K562 (cell line): ENCODE measurements around the gene VPS13C. TPM values are rescaled to one million over a fixed set of nuclear protein-coding genes. Genes with fewer than 3 reads are reported as not detected.

Experiments used
- ATAC-seq: fragments of 200-7000 bp; cut with Tn5 transposase; 3 replicates; pipeline ENCODE4 v1.9.1; 2020; ENCODE audit warnings: moderate library complexity
- BruUV-seq: library from RNA; stranded (reverse); fragments of 400-500 nt; replicated peaks from 2 replicates; lab custom pipeline; 2021; lab: Mats Ljungman, UMichigan
- CTCF ChIA-PET: fragments of 300-600 bp; formaldehyde crosslinking; extraction: SDS; loops from one replicate; lab custom pipeline; 2021; ENCODE audit warnings: low intra/inter-chr PET ratio; lab: Yijun Ruan, JAX
- POLR2A ChIA-PET: fragments of 300-600, 350-650 bp; sonication (Branson Sonifier 250); formaldehyde crosslinking; extraction: SDS; loops from one replicate; lab custom pipeline; 2021; ENCODE audit warnings: antibody characterized with exemption, inconsistent platforms; lab: Yijun Ruan, JAX
- DNase-seq, 4 experiments: peaks; one replicate each; pipeline versions ENCODE4 v3.0.0 to v3.0.0-alpha.2; 2011 to 2018; ENCODE audit warnings: low spot score in 3 of 4, mixed read lengths in 3 of 4; ENCODE audit errors: extremely low read depth in 1 of 4
- FAIRE-seq: peaks from 2 replicates; lab custom pipeline; 2011; peaks lifted over from hg19 to GRCh38; lab: Jason Lieb, UNC
- H2AFZ ChIP-seq: 2 replicates; pipeline ENCODE4 v1.6.0; 2011; ENCODE audit warnings: low read depth, low read length, control low read depth, inconsistent platforms
- H3K27ac ChIP-seq: fragments of 200-600 bp; 3 replicates; pipeline ENCODE4 v1.8.0; 2011; ENCODE audit warnings: low read depth, mild to moderate bottlenecking, control low read depth, inconsistent platforms, low read length, moderate library complexity, mixed read lengths; ENCODE audit errors: extremely low read depth
- H3K27me3 ChIP-seq, 2 experiments: fragments of 300-600 bp in 1 of 2; 2 replicates in 1 of 2; 3 replicates in 1 of 2; pipeline versions ENCODE4 v1.6.0 to v1.8.0; 2011; ENCODE audit warnings: inconsistent platforms in 2 of 2, low read length in 2 of 2, mild to moderate bottlenecking in 1 of 2, mixed read lengths in 1 of 2, moderate library complexity in 1 of 2; ENCODE audit not compliant: control insufficient read depth in 2 of 2, insufficient read depth in 2 of 2
- H3K36me3 ChIP-seq: fragments of 300-600 bp; 3 replicates; pipeline ENCODE4 v1.8.0; 2011; ENCODE audit warnings: mild to moderate bottlenecking, low read length, inconsistent platforms; ENCODE audit not compliant: control insufficient read depth, insufficient read depth
- H3K4me1 ChIP-seq, 2 experiments: fragments of 200-600 bp in 1 of 2; replicated peaks in 1 of 2; 2 replicates in 1 of 2; 3 replicates in 1 of 2; pipeline versions ENCODE4 v1.5.1 to v1.8.0; 2011; ENCODE audit warnings: inconsistent platforms in 2 of 2, low read length in 2 of 2, mild to moderate bottlenecking in 1 of 2, mixed read lengths in 1 of 2, moderate library complexity in 1 of 2; ENCODE audit not compliant: control insufficient read depth in 2 of 2, insufficient read depth in 2 of 2
- H3K4me2 ChIP-seq: 2 replicates; pipeline ENCODE4 v1.6.1; 2011; ENCODE audit warnings: low read length, control low read depth, inconsistent platforms, mixed read lengths; ENCODE audit not compliant: insufficient read depth
- H3K4me3 ChIP-seq: fragments of 200-600 bp; sonication (generic), shearing (Covaris generic); 2 replicates; pipeline ENCODE4 v1.5.1; 2016; ENCODE audit warnings: control low read depth, inconsistent platforms
- H3K79me2 ChIP-seq: fragments of 200-600 bp; 3 replicates; pipeline ENCODE4 v1.8.0; 2011; ENCODE audit warnings: low read length, inconsistent platforms; ENCODE audit not compliant: control insufficient read depth, insufficient read depth
- H3K9ac ChIP-seq, 2 experiments: 2 replicates each; pipeline versions ENCODE4 v1.6.0 to v1.6.1; 2011; ENCODE audit warnings: low read depth in 2 of 2, low read length in 2 of 2, control low read depth in 1 of 2, inconsistent platforms in 1 of 2, mild to moderate bottlenecking in 1 of 2, mixed read lengths in 1 of 2; ENCODE audit not compliant: insufficient read depth in 1 of 2
- H3K9me1 ChIP-seq: one replicate; pipeline ENCODE4 v1.6.0; 2011; ENCODE audit warnings: inconsistent platforms, mild to moderate bottlenecking, low read length, moderate library complexity; ENCODE audit not compliant: control insufficient read depth, insufficient read depth
- H3K9me3 ChIP-seq: replicated peaks from 2 replicates; pipeline ENCODE4 v1.5.1; 2011; ENCODE audit warnings: low read depth, low read length, inconsistent platforms; ENCODE audit not compliant: control insufficient read depth, insufficient read depth
- H4K20me1 ChIP-seq: replicated peaks from 2 replicates; pipeline ENCODE4 v1.6.1; 2011; ENCODE audit warnings: low read length, inconsistent platforms, mixed read lengths; ENCODE audit not compliant: control insufficient read depth, insufficient read depth
- HES1 ChIP-seq: fragments of 450-650 bp; IDR thresholded peaks from 2 replicates; pipeline ENCODE4 v1.6.1; 2016; ENCODE audit warnings: low read depth, mild to moderate bottlenecking, moderate library complexity
- HNRNPH1 ChIP-seq: fragments of 200-400 bp; formaldehyde crosslinking; optimal IDR thresholded peaks from 2 replicates; pipeline ENCODE3; 2017; ENCODE audit warnings: low read depth, mild to moderate bottlenecking, low read length, moderate library complexity
- KDM1A ChIP-seq, 2 experiments: fragments of 450-650 bp; IDR thresholded peaks; 2 replicates each; pipeline ENCODE4 v1.6.1; 2016; ENCODE audit warnings: mild to moderate bottlenecking in 2 of 2
- MYNN ChIP-seq, 2 experiments: sonication (generic); formaldehyde crosslinking in 1 of 2; IDR thresholded peaks; 2 replicates each; pipeline versions ENCODE4 v1.5.0 to v1.6.1; 2016 to 2020; ENCODE audit warnings: antibody characterized with exemption in 1 of 2, missing genetic modification reagents in 1 of 2
- NCOR1 ChIP-seq: fragments of 450-650 bp; IDR thresholded peaks from 2 replicates; pipeline ENCODE4 v1.6.1; 2016; ENCODE audit warnings: mild to moderate bottlenecking, moderate library complexity
- PYGO2 ChIP-seq: fragments of 450-650 bp; IDR thresholded peaks from 2 replicates; pipeline ENCODE4 v1.6.1; 2016; ENCODE audit warnings: mild to moderate bottlenecking, missing genetic modification characterization, moderate library complexity, missing compliant biosample characterization
- SMARCA5 ChIP-seq: fragments of 450-650 bp; IDR thresholded peaks from 2 replicates; pipeline ENCODE4 v1.6.1; 2016
- TARDBP ChIP-seq: fragments of 450-650 bp; IDR thresholded peaks from 2 replicates; pipeline ENCODE4 v1.6.1; 2016
- ZFX ChIP-seq: sonication (generic); formaldehyde crosslinking; IDR thresholded peaks from 2 replicates; pipeline ENCODE4 v1.8.0; 2022; ENCODE audit warnings: mild to moderate bottlenecking, missing genetic modification reagents, moderate library complexity
- ZNF184 ChIP-seq: sonication (generic); formaldehyde crosslinking; IDR thresholded peaks from 2 replicates; pipeline ENCODE4 v1.5.0; 2020; ENCODE audit warnings: missing genetic modification reagents
- WGBS: fragments of 100-300 bp; shearing (Covaris generic); methylation state at CpG from one replicate; pipeline ENCODE4 v1.1.6; 2016; ENCODE audit warnings: low coverage, mixed read lengths; ENCODE audit not compliant: insufficient coverage; ENCODE audit errors: missing lambda C conversion rate; 5-methylcytosine and 5-hydroxymethylcytosine counted together
- in situ Hi-C: fragments of 300-500 bp; cut with MboI; formaldehyde crosslinking; loops from 4 replicates; pipeline ENCODE4 v1.15.0; 2018; ENCODE audit warnings: inconsistent platforms, mixed read lengths
- intact Hi-C: fragments of 100-400 bp; cut with micrococcal nuclease; formaldehyde crosslinking; loops from 2 replicates; pipeline ENCODE4 v1.14.2; 2022
- polyA plus RNA-seq, 8 experiments: library from polyadenylated mRNA; depleted of rRNA in 4 of 8; stranded (reverse) in 5 of 8; unstranded in 3 of 8; fragments of >200 nt; fragmentation: Nextera tagmentation in 2 of 8; fragmentation: Illumina TruSeq in 1 of 8; extraction: Ambion mirVana in 2 of 8; extraction: Trizol in 1 of 8; gene quantifications; 2 replicates each; pipeline versions ENCODE4 v1.2.1 to v1.2.3, GENCODE V29; 2011 to 2014; ENCODE audit warnings: inconsistent platforms in 1 of 8, missing spikeins in 1 of 8
- total RNA-seq, 7 experiments: library from RNA; depleted of rRNA in 6 of 7; stranded (reverse); fragments of >200 nt in 6 of 7; fragmentation: Illumina TruSeq in 2 of 7; extraction: Trizol in 2 of 7; gene quantifications; 2 replicates each; pipeline versions ENCODE4 v1.2.1 to v1.2.3, GENCODE V29; 2011 to 2021; ENCODE audit warnings: low replicate concordance in 1 of 7
- TF ChIP-seq, protein P1 (sequence below): sonication (generic); formaldehyde crosslinking; IDR thresholded peaks from 2 replicates; pipeline ENCODE4 v1.8.0; 2022; ENCODE audit warnings: mild to moderate bottlenecking, missing genetic modification reagents
- TF ChIP-seq, protein P2 (sequence below): sonication (generic); formaldehyde crosslinking; IDR thresholded peaks from 2 replicates; pipeline ENCODE4 v1.8.1; 2023; ENCODE audit warnings: missing genetic modification reagents, mild to moderate bottlenecking, borderline replicate concordance

Gene VPS13C
- total and polyA plus RNA-seq, 9 of the 15 experiments (the other 6 are each of a cell fraction or from before 2014, with no cell fraction given), result 5.2 to 32.3 (median 15.7) TPM

DNA sequence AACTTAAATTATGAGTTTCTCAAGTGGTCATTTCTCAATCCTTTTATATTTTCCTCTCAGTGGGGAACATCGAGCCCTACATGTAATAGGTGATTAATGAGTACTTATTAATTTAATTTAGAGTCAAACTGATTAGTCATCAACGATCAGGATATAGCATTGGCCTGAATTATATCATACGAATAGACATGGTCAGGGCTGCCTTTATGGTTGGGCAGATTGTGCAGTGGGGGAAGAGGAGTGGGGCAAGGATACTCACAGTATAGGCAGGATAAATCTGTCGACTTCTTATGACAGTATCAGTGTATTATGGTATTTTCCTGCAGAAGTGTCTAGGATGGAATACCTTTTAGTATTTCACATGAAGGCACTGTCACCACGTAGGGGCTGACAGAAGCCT, 33.6 kb upstream of the VPS13C start:
- BruUV-seq, result no TSS peak
- TF ChIP-seq, protein P1, sequence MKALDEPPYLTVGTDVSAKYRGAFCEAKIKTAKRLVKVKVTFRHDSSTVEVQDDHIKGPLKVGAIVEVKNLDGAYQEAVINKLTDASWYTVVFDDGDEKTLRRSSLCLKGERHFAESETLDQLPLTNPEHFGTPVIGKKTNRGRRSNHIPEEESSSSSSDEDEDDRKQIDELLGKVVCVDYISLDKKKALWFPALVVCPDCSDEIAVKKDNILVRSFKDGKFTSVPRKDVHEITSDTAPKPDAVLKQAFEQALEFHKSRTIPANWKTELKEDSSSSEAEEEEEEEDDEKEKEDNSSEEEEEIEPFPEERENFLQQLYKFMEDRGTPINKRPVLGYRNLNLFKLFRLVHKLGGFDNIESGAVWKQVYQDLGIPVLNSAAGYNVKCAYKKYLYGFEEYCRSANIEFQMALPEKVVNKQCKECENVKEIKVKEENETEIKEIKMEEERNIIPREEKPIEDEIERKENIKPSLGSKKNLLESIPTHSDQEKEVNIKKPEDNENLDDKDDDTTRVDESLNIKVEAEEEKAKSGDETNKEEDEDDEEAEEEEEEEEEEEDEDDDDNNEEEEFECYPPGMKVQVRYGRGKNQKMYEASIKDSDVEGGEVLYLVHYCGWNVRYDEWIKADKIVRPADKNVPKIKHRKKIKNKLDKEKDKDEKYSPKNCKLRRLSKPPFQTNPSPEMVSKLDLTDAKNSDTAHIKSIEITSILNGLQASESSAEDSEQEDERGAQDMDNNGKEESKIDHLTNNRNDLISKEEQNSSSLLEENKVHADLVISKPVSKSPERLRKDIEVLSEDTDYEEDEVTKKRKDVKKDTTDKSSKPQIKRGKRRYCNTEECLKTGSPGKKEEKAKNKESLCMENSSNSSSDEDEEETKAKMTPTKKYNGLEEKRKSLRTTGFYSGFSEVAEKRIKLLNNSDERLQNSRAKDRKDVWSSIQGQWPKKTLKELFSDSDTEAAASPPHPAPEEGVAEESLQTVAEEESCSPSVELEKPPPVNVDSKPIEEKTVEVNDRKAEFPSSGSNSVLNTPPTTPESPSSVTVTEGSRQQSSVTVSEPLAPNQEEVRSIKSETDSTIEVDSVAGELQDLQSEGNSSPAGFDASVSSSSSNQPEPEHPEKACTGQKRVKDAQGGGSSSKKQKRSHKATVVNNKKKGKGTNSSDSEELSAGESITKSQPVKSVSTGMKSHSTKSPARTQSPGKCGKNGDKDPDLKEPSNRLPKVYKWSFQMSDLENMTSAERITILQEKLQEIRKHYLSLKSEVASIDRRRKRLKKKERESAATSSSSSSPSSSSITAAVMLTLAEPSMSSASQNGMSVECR, result no peak
- no peak for TF ChIP-seq ZNF184
- TF ChIP-seq ZFX (CRISPR knock-in tag), result no peak
- no peak for TF ChIP-seq NCOR1
- no peak for TF ChIP-seq KDM1A (IDR thresholded peaks at IDR 0.05)
- TF ChIP-seq MYNN (IDR thresholded peaks at IDR 0.05), result no peak
- no peak for TF ChIP-seq MYNN (CRISPR knock-in tag; IDR thresholded peaks at IDR 0.05)
- TF ChIP-seq HES1, result no peak
- no peak for TF ChIP-seq SMARCA5
- no peak for TF ChIP-seq PYGO2
- TF ChIP-seq, protein P2, sequence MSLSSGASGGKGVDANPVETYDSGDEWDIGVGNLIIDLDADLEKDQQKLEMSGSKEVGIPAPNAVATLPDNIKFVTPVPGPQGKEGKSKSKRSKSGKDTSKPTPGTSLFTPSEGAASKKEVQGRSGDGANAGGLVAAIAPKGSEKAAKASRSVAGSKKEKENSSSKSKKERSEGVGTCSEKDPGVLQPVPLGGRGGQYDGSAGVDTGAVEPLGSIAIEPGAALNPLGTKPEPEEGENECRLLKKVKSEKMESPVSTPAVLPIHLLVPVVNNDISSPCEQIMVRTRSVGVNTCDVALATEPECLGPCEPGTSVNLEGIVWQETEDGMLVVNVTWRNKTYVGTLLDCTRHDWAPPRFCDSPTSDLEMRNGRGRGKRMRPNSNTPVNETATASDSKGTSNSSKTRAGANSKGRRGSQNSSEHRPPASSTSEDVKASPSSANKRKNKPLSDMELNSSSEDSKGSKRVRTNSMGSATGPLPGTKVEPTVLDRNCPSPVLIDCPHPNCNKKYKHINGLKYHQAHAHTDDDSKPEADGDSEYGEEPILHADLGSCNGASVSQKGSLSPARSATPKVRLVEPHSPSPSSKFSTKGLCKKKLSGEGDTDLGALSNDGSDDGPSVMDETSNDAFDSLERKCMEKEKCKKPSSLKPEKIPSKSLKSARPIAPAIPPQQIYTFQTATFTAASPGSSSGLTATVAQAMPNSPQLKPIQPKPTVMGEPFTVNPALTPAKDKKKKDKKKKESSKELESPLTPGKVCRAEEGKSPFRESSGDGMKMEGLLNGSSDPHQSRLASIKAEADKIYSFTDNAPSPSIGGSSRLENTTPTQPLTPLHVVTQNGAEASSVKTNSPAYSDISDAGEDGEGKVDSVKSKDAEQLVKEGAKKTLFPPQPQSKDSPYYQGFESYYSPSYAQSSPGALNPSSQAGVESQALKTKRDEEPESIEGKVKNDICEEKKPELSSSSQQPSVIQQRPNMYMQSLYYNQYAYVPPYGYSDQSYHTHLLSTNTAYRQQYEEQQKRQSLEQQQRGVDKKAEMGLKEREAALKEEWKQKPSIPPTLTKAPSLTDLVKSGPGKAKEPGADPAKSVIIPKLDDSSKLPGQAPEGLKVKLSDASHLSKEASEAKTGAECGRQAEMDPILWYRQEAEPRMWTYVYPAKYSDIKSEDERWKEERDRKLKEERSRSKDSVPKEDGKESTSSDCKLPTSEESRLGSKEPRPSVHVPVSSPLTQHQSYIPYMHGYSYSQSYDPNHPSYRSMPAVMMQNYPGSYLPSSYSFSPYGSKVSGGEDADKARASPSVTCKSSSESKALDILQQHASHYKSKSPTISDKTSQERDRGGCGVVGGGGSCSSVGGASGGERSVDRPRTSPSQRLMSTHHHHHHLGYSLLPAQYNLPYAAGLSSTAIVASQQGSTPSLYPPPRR (CRISPR knock-in tag), result no peak
- no peak for TF ChIP-seq HNRNPH1
- no peak for TF ChIP-seq TARDBP

More for the DNA sequence above, 33.6 kb upstream of the VPS13C start:
- in situ Hi-C loops (no loop called here), intact Hi-C loops (no loop called here)
- DNase-seq, result no peak
- Histone ChIP-seq H3K4me2 (no peak overlapping the region), H3K79me2 (no peaks in the 10 kb centered on the region), H4K20me1 (peaks cover 4% of the 10 kb centered on the region), H3K4me1 (peaks cover 0 to 8% of the 10 kb centered on the region in 2 experiments; a peak in 1 of 5 replicates), H3K36me3 (no peaks in the 10 kb centered on the region), H3K4me3 (no peak overlapping the region), H3K27ac (no peak overlapping the region), H3K9me1 (no peaks in the 10 kb centered on the region), H3K9me3 (no peaks in the 10 kb centered on the region), H3K9ac (no peak overlapping the region), H3K27me3 (peaks cover 4 to 6% of the 10 kb centered on the region in 2 experiments; a peak in 2 of 5 replicates), H2AFZ (no peak overlapping the region)
- POLR2A ChIA-PET, result no interaction called here
- ATAC-seq, result no peak
- CTCF ChIA-PET, result no interaction called here
- FAIRE-seq, result no peak
- WGBS, result 6% methylated on average over 5 of the region's 5 CpGs
